ENCODE measurements around the gene ARID1B. TPM values are rescaled to one million over a fixed set of nuclear protein-coding genes. Genes with fewer than 3 reads are reported as not detected.

Gene ARID1B
- total RNA-seq, 1 experiment from 2014 or later, result 42.8 TPM

- Histone ChIP-seq H3F3A (ENCODE audit: insufficient read depth, low read depth) (no peaks in the 10 kb centered on the region), H3K27ac (no peak overlapping the region), H3K79me2 (ENCODE audit: low read depth) (no peaks in the 10 kb centered on the region), H4K20me1 (ENCODE audit: insufficient read depth) (peaks cover 5% of the 10 kb centered on the region; the same call in 1 of the 2 replicates), H3K9me2 (ENCODE audit: insufficient read depth) (no peaks in the 10 kb centered on the region), H3K9me3 (ENCODE audit: insufficient read depth, low read depth) (no peaks in the 10 kb centered on the region), H3K4me1 (replicated peaks; ENCODE audit: insufficient read depth) (no peaks in the 10 kb centered on the region), H3K4me2 (no peak overlapping the region), H3K4me3 (no peak overlapping the region), H3K36me3 (ENCODE audit: low read depth) (no peaks in the 10 kb centered on the region), H3K27me3 (ENCODE audit: insufficient read depth, low read depth) (no peaks in the 10 kb centered on the region), H2AFZ (no peak overlapping the region)
- TF ChIP-seq EZH2 (IDR thresholded peaks at IDR 0.05; ENCODE audit: low read depth), result no peak
- no peak for TF ChIP-seq CTCF (conservative IDR thresholded peaks at IDR 0.05)
- intact Hi-C loops (cut with micrococcal nuclease; ENCODE audit: unreplicated experiment), result no loop called here
- ChIA-PET POLR2A (ENCODE audit: unreplicated experiment) (no interaction called here), CTCF (no interaction called here)
- DNase-seq, result no peak
- BruUV-seq (replicated peaks), result no TSS peak
These were observed 311.7 kb downstream of the ARID1B start for GRCh38 chr6:157088841-157089240.

DNA sequence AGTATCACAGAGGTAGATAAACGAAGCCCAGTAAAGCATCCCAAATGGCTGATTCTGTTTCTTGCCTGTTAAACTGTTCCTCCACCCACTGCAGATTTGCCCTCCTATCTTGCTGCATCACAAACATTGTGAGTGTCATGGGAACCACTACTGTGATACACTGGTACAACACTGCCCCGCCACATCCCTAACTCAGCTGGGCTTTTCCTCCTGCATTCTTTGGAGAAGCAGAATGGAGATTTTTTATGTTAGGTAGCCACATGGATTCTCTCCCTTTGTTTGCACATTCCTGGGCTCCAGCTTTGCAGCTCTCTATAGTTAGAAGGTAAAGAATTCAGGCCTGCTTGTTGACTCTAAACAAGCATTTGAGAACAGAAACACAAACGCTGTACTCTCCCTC is 312.1 kb downstream of the ARID1B start:
- ChIA-PET CTCF (no interaction called here), POLR2A (ENCODE audit: unreplicated experiment) (no interaction called here)
- BruUV-seq (replicated peaks), result no TSS peak
- Histone ChIP-seq H3K36me3 (ENCODE audit: low read depth) (no peaks in the 10 kb centered on the region), H3K9me2 (ENCODE audit: insufficient read depth) (no peaks in the 10 kb centered on the region), H3K9me3 (ENCODE audit: insufficient read depth, low read depth) (no peaks in the 10 kb centered on the region), H3K4me3 (no peak overlapping the region), H3K27me3 (ENCODE audit: insufficient read depth, low read depth) (no peaks in the 10 kb centered on the region), H3K4me1 (replicated peaks; ENCODE audit: insufficient read depth) (no peaks in the 10 kb centered on the region), H4K20me1 (ENCODE audit: insufficient read depth) (peaks cover 5% of the 10 kb centered on the region; the same call in 1 of the 2 replicates), H2AFZ (no peak overlapping the region), H3K27ac (no peak overlapping the region), H3F3A (ENCODE audit: insufficient read depth, low read depth) (no peaks in the 10 kb centered on the region), H3K4me2 (no peak overlapping the region), H3K79me2 (ENCODE audit: low read depth) (no peaks in the 10 kb centered on the region)
- intact Hi-C loops (cut with micrococcal nuclease; ENCODE audit: unreplicated experiment), result no loop called here
- TF ChIP-seq CTCF (conservative IDR thresholded peaks at IDR 0.05), result no peak
- TF ChIP-seq EZH2 (IDR thresholded peaks at IDR 0.05; ENCODE audit: low read depth), result no peak
- no peak for DNase-seq

DNA sequence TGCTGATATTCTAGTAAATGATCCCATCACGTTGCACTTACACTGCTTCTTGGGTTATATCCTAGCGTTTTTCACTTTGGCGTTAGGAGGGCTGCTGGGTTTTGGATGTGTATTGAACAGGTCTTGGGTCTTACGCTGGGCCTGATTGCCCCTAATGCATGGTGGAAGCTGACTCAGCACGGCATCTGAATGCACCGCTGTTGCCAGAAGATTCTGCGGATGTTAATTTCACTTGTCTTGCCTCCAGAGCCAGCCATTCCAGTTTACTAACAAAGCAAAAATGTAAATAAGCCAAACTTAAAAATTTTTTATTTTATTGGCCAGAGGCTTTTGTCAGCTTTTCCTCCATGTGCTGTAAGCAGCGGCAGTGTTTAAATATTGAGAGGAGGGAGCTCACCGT is 312.7 kb downstream of the ARID1B start:
- Histone ChIP-seq H3K79me2 (ENCODE audit: low read depth) (no peaks in the 10 kb centered on the region), H3K27me3 (ENCODE audit: insufficient read depth, low read depth) (no peaks in the 10 kb centered on the region), H4K20me1 (ENCODE audit: insufficient read depth) (peaks cover 5% of the 10 kb centered on the region; the same call in 1 of the 2 replicates), H2AFZ (no peak overlapping the region), H3K4me2 (no peak overlapping the region), H3K4me3 (no peak overlapping the region), H3K27ac (no peak overlapping the region), H3K9me2 (ENCODE audit: insufficient read depth) (no peaks in the 10 kb centered on the region), H3K36me3 (ENCODE audit: low read depth) (no peaks in the 10 kb centered on the region), H3K9me3 (ENCODE audit: insufficient read depth, low read depth) (no peaks in the 10 kb centered on the region), H3F3A (ENCODE audit: insufficient read depth, low read depth) (no peaks in the 10 kb centered on the region), H3K4me1 (replicated peaks; ENCODE audit: insufficient read depth) (no peaks in the 10 kb centered on the region)
- CTCF ChIA-PET, result no interaction called here
- no TSS peak for BruUV-seq (replicated peaks)
- TF ChIP-seq EZH2 (IDR thresholded peaks at IDR 0.05; ENCODE audit: low read depth) (no peak), CTCF (conservative IDR thresholded peaks at IDR 0.05) (no peak)
- intact Hi-C loops (cut with micrococcal nuclease; ENCODE audit: unreplicated experiment), result no loop called here
- DNase-seq, result no peak
- POLR2A ChIA-PET (ENCODE audit: unreplicated experiment), result no interaction called here

All from PC-9 (cell line).